Keratinocyte (primary cell): ENCODE results near the gene DLL1. TPM values are rescaled to one million over a fixed set of nuclear protein-coding genes. Genes with fewer than 3 reads are reported as not detected.

Experiments
- DNase-seq: peaks from one replicate; pipeline ENCODE4 v3.0.0-alpha.2; 2011; ENCODE audit warnings: low read depth, missing footprints, low spot score
- FAIRE-seq: peaks from 2 replicates; lab custom pipeline; 2011; peaks lifted over from hg19 to GRCh38; lab: Jason Lieb, UNC
- H2AFZ ChIP-seq: 2 replicates; pipeline ENCODE4 v1.6.0; 2012; ENCODE audit warnings: low read length, control low read depth, inconsistent platforms; ENCODE audit not compliant: control insufficient read depth
- H3K27ac ChIP-seq: 2 replicates; pipeline ENCODE4 v1.5.1; 2011; ENCODE audit warnings: low read length; ENCODE audit not compliant: control insufficient read depth, insufficient read depth
- H3K27me3 ChIP-seq: 3 replicates; pipeline ENCODE4 v1.6.0; 2011; ENCODE audit warnings: low read length; ENCODE audit not compliant: control insufficient read depth, insufficient read depth; ENCODE audit errors: extremely low read depth
- H3K36me3 ChIP-seq, 2 experiments: 2 replicates in 1 of 2; 3 replicates in 1 of 2; pipeline ENCODE4 v1.5.1; 2011; ENCODE audit warnings: low read length in 2 of 2, mild to moderate bottlenecking in 1 of 2; ENCODE audit not compliant: control insufficient read depth in 2 of 2, insufficient read depth in 2 of 2; ENCODE audit errors: extremely low read depth in 1 of 2
- H3K4me1 ChIP-seq: 3 replicates; pipeline ENCODE4 v1.5.1; 2011; ENCODE audit warnings: low read length; ENCODE audit not compliant: control insufficient read depth, insufficient read depth; ENCODE audit errors: extremely low read depth
- H3K4me2 ChIP-seq: 3 replicates; pipeline ENCODE4 v1.6.0; 2011; ENCODE audit warnings: low read depth, low read length; ENCODE audit not compliant: control insufficient read depth, insufficient read depth; ENCODE audit errors: extremely low read depth
- H3K4me3 ChIP-seq, 3 experiments: fragments of 200-600 bp in 1 of 3; sonication (generic) in 1 of 3; 2 replicates in 2 of 3; 3 replicates in 1 of 3; pipeline ENCODE4 v1.5.1; 2011 to 2016; ENCODE audit warnings: low read length in 3 of 3, mild to moderate bottlenecking in 3 of 3, control low read depth in 2 of 3, inconsistent platforms in 1 of 3, low read depth in 1 of 3, mixed read lengths in 1 of 3, mixed run types in 1 of 3, moderate library complexity in 1 of 3; ENCODE audit not compliant: control insufficient read depth in 2 of 3, insufficient read depth in 2 of 3; ENCODE audit errors: extremely low read depth in 1 of 3
- H3K79me2 ChIP-seq: 2 replicates; pipeline ENCODE4 v1.6.0; 2012; ENCODE audit warnings: low read length; ENCODE audit not compliant: control insufficient read depth, insufficient read depth
- H3K9ac ChIP-seq: 3 replicates; pipeline ENCODE4 v1.6.0; 2011; ENCODE audit warnings: low read length; ENCODE audit not compliant: control insufficient read depth, insufficient read depth; ENCODE audit errors: extremely low read depth
- H3K9me1 ChIP-seq: 3 replicates; pipeline ENCODE4 v1.6.0; 2011; ENCODE audit warnings: low read length; ENCODE audit not compliant: control insufficient read depth, insufficient read depth; ENCODE audit errors: extremely low read depth
- H3K9me3 ChIP-seq: 2 replicates; pipeline ENCODE4 v1.5.1; 2012; ENCODE audit warnings: low read depth, low read length; ENCODE audit not compliant: control insufficient read depth
- H4K20me1 ChIP-seq: 3 replicates; pipeline ENCODE4 v1.6.0; 2011; ENCODE audit warnings: low read length; ENCODE audit not compliant: control insufficient read depth, insufficient read depth; ENCODE audit errors: extremely low read depth
- EZH2 ChIP-seq: IDR thresholded peaks from one replicate; pipeline ENCODE4 v1.6.1; 2012; ENCODE audit warnings: inconsistent platforms, mild to moderate bottlenecking, low read length, moderate library complexity
- dilution Hi-C: fragments of 300-500 bp; cut with MboI; formaldehyde crosslinking; loops from one replicate; pipeline ENCODE4 v1.7.0; 2020; ENCODE audit warnings: low sequenced_read_pairs; ENCODE audit not compliant: extremely low pct_ligation_motif_present
- polyA plus RNA-seq, 5 experiments: library from polyadenylated mRNA; depleted of rRNA in 3 of 5; stranded (reverse) in 3 of 5; stranded (forward) in 1 of 5; unstranded in 1 of 5; fragments of >200 nt; gene quantifications; 1 replicate in 1 of 5; 2 replicates in 3 of 5; 3 replicates in 1 of 5; pipeline versions ENCODE4 v1.2.1 to v1.2.3, GENCODE V29; 2011 to 2012; ENCODE audit warnings: missing spikeins in 2 of 5, low read depth in 1 of 5, low replicate concordance in 1 of 5
- TF ChIP-seq, protein P1 (sequence below), 3 experiments: IDR thresholded peaks in 1 of 3; conservative IDR thresholded peaks in 1 of 3; optimal IDR thresholded peaks in 1 of 3; 2 replicates in 2 of 3; 3 replicates in 1 of 3; pipeline versions ENCODE3 to v1.5.1; 2011; ENCODE audit warnings: low read length in 3 of 3, mild to moderate bottlenecking in 3 of 3, moderate library complexity in 2 of 3, control low read depth in 1 of 3, inconsistent platforms in 1 of 3; ENCODE audit not compliant: insufficient read depth in 2 of 3; ENCODE audit errors: extremely low read depth in 1 of 3

Gene DLL1
- polyA plus RNA-seq, 1 donor (not counting 4 experiments of a cell fraction or from before 2014, with no cell fraction given) = 8.2 TPM

DNA sequence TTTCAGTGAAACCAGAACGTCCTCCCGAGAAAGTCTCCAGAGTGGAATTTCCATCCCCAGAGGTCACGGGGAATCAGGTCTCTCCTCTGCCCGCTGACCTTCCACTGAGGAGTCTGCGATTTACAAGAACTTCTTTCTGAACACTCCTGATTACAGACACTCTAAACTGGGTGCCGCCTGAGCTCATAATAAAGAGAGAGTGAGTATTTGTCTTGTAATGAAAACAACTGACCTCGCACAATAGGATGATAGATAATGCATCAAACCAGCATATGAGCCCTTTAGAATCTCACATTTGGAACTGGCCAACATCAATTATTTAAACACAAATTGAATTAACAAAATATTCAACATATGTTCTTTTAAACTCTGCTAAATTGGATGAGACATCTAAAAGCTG lies 47.5 kb downstream of the DLL1 start:
- dilution Hi-C loops = no loop called here
- no peaks in the 10 kb centered on the region for H4K20me1 ChIP-seq
- FAIRE-seq (no peak), DNase-seq (no peak)
- H3K36me3 ChIP-seq = no peaks in the 10 kb centered on the region
- no peaks in the 10 kb centered on the region for H3K9me1 ChIP-seq
- no peak overlapping the region for H2AFZ ChIP-seq
- H3K9ac ChIP-seq = no peak overlapping the region
- no peaks in the 10 kb centered on the region for H3K9me3 ChIP-seq
- no peak overlapping the region for H3K4me2 ChIP-seq
- no peak overlapping the region for H3K4me3 ChIP-seq
- TF ChIP-seq EZH2 = no peak
- TF ChIP-seq, protein P1, sequence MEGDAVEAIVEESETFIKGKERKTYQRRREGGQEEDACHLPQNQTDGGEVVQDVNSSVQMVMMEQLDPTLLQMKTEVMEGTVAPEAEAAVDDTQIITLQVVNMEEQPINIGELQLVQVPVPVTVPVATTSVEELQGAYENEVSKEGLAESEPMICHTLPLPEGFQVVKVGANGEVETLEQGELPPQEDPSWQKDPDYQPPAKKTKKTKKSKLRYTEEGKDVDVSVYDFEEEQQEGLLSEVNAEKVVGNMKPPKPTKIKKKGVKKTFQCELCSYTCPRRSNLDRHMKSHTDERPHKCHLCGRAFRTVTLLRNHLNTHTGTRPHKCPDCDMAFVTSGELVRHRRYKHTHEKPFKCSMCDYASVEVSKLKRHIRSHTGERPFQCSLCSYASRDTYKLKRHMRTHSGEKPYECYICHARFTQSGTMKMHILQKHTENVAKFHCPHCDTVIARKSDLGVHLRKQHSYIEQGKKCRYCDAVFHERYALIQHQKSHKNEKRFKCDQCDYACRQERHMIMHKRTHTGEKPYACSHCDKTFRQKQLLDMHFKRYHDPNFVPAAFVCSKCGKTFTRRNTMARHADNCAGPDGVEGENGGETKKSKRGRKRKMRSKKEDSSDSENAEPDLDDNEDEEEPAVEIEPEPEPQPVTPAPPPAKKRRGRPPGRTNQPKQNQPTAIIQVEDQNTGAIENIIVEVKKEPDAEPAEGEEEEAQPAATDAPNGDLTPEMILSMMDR (optimal IDR thresholded peaks at IDR 0.05 in 1 of 3, IDR thresholded peaks at IDR 0.05 in 1 of 3, conservative IDR thresholded peaks at IDR 0.05 in 1 of 3; ENCODE audit: extremely low read depth in 1 of 3, insufficient read depth in 2 of 3, low read length in 3 of 3) = no peak
- H3K4me1 ChIP-seq = no peaks in the 10 kb centered on the region
- no peaks in the 10 kb centered on the region for H3K79me2 ChIP-seq
- H3K27ac ChIP-seq = no peak overlapping the region
- peaks cover 9% of the 10 kb centered on the region for H3K27me3 ChIP-seq

DNA sequence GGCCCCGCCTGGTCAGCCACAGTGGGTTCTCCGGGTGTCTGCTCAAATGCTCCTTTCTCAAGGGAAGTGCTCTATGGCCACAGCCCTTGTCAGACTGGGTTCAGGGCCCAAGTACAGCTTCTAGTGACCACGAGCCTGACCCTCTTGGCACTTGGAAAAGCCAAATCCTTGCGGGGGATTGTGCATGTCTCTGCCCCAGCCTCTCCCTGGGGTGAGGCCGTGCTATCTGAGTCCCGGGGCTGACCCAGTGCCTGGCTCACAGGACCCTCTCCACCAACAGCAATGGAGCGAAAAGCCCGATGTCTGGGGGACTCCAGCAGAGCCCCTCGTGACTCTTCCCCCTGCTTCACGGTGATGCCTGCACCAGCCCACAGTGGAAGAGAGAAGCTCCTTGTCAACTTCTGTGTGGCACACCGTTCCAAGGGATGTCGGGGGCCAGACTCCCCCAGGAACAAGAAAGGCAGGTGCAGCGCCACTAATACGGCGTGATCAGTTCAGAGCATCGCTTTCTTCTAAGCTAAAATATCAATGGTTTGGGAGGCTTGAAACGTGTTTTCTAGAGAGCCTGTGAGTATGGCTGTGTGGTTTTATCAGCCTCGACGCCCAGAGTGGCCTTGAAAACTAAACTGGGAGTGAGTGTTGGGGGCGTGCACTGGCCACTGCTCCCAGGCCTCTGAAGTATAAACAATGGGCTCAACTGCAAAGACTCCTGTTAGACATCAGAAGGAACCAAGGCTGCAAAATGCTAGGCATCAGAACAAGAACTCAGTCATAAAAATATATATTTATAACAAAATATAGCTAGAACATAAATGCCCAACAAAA lies 51.9 kb downstream of the DLL1 start:
- H3K4me1 ChIP-seq = no peaks in the 10 kb centered on the region
- FAIRE-seq (no peak), DNase-seq (no peak)
- no peak overlapping the region for H2AFZ ChIP-seq
- no peaks in the 10 kb centered on the region for H3K36me3 ChIP-seq
- no peak overlapping the region for H3K27ac ChIP-seq
- no peaks in the 10 kb centered on the region for H3K79me2 ChIP-seq
- H4K20me1 ChIP-seq = no peaks in the 10 kb centered on the region
- dilution Hi-C loops = no loop called here
- TF ChIP-seq EZH2 = no peak
- TF ChIP-seq, protein P1 (optimal IDR thresholded peaks at IDR 0.05 in 1 of 3, IDR thresholded peaks at IDR 0.05 in 1 of 3, conservative IDR thresholded peaks at IDR 0.05 in 1 of 3; ENCODE audit: extremely low read depth in 1 of 3, insufficient read depth in 2 of 3, low read length in 3 of 3) = no peak
- H3K27me3 ChIP-seq = peaks cover under 1% of the 10 kb centered on the region
- H3K4me3 ChIP-seq = no peak overlapping the region
- no peak overlapping the region for H3K9ac ChIP-seq
- H3K9me3 ChIP-seq = no peaks in the 10 kb centered on the region
- no peaks in the 10 kb centered on the region for H3K9me1 ChIP-seq
- no peak overlapping the region for H3K4me2 ChIP-seq
